Kidney tubule cell (primary cell): Measurements from ENCODE around the gene HK2.
A peak's percentile ranks its signal among the peaks of the same experiment; 100 is the strongest.

ENCODE experiments used
- DNase-seq: peaks from one replicate; pipeline ENCODE4 v3.0.0-alpha.2; 2018; ENCODE audit warnings: low spot score

HK2 gene

DNA sequence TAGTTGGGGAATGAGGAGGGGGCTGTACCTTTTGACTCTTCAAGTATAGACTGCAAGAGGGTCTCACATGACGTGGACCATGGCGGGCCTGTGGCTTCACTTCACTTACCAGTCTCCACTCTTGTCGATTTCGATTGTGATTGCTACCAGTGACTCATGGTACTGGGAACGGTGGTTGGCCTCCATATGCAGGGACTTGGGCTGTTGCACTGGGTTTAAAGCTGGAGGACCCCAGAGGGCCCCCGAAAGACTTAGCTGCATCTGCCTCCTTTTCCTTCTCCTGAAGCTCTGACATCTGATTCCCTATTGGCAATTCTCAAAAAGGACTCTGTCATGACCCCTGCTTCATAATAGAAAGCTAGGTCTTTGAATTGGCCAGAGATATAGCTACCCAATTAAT, 43.4 kb downstream of the HK2 start:
- no peak for DNase-seq

DNA sequence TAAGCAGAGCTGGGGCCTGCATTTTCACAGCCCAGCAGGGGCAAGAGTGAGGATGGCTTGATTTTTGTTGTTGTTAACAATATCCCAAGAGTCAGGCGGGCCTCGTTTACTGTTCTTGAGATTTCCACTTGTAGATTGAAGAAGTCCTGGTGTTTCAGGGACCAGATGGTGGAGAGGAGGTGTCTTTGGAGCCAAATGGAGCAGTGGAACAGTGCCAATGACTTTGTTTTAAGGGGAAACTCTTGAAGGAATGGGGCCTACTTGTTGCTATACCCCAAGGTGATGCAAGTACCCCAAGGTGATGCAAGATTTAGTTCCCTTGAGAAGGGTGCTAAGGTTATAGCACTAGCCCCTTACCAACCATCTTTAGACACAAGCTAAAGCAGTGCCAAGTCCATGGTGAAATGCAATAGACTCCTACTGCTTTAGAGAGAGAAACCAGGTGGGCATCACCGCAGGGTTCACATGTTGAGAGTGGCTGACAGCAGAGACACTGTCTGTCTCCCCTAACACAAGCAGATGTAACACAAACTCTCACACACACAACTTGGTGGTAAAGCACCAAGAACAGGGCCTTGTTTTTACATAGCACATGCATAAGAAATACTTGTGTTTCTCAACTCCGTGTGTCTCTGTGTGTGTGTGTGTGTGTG, 44.0 kb downstream of the HK2 start:
- DNase-seq = no peak

DNA sequence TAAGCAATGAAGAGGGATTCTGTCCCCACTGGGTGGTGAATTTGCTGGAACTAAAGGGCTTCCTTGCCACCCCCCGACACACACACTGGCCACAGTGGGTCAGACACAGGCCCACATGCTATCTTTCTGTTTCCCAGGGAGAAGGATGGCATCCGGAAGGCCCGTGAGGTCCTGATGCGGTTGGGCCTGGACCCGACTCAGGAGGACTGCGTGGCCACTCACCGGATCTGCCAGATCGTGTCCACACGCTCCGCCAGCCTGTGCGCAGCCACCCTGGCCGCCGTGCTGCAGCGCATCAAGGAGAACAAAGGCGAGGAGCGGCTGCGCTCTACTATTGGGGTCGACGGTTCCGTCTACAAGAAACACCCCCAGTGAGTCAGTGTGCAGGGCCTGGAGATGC, 44.6 kb downstream of the HK2 start:
- DNase-seq = no peak

DNA sequence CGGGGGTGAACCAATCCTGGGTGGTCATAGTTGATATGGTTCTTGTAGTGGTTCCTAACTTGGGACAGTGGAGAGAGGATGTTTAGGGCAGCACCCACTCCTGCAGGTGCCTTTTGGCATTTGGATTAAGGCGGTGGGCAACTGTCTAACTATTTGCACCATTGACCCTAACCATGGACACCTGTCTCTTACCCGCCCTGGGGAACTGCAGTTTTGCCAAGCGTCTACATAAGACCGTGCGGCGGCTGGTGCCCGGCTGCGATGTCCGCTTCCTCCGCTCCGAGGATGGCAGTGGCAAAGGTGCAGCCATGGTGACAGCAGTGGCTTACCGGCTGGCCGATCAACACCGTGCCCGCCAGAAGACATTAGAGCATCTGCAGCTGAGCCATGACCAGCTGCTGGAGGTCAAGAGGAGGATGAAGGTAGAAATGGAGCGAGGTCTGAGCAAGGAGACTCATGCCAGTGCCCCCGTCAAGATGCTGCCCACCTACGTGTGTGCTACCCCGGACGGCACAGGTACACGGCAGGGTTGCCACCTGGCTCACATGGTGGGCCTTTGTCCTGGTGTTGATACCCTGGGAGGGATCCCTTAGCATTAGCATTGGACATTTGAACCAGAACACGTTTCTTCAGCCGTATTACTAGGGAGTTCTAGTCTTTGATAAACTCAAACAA, 46.3 kb downstream of the HK2 start:
- DNase-seq = no peak

DNA sequence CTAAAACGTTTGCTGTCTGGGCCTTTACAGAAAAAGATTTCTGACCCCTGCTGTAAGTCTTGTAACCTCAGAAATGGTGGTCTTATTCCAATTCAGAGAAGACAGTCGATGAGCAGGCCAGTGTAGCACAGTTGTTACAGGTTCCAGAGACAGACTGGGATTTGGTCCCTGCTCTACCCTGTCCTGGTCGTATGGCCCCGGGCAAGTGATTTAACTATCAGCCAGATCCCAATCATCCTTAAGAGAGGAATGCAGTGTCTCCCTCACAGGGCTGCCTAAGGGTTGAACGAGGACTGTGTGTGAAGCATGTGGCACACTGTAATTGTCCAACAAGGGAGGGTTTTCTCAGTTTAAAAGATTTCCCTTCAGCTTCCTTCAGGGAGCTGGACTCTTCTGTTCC, 47.2 kb downstream of the HK2 start:
- no peak for DNase-seq

DNA sequence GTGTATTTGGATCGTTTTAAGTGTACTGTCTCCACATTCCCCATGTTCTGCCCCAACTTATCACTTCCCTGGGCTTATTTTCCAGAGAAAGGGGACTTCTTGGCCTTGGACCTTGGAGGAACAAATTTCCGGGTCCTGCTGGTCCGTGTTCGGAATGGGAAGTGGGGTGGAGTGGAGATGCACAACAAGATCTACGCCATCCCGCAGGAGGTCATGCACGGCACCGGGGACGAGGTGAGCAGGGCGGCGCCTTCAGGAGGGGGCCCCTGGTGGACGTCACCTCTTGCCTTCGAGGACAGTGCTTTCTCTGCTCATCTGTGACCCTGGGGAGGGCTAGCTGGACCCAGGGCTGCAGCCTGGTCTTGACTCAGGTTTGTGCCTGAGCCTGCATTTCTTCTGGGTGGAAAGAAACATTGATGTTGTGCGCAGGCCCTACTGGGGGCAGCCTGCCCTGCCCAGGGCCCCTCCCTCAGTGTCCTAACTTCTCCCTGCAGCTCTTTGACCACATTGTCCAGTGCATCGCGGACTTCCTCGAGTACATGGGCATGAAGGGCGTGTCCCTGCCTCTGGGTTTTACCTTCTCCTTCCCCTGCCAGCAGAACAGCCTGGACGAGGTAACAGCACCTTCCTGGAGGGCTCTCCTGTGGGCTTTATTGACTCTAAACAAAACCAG, 47.8 kb downstream of the HK2 start:
- no peak for DNase-seq

DNA sequence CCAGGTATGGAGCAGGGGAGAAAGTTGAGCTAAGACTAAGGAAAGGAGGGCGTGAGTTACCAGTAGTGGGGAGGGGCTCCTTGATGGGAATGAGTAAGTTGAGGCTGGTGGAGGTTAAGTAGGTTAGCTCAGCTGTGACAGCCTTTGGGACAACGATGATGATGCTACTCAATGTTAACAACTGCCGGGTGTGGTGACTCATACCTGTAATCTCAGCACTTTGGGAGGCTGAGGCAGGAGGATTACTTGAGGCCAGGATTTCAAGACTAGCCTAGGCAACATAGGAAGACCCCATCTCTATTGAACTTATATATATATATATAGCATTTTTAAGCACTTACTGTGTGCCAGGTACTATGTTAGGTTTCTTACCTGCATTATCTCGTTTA, 48.4 kb downstream of the HK2 start:
- no peak for DNase-seq

DNA sequence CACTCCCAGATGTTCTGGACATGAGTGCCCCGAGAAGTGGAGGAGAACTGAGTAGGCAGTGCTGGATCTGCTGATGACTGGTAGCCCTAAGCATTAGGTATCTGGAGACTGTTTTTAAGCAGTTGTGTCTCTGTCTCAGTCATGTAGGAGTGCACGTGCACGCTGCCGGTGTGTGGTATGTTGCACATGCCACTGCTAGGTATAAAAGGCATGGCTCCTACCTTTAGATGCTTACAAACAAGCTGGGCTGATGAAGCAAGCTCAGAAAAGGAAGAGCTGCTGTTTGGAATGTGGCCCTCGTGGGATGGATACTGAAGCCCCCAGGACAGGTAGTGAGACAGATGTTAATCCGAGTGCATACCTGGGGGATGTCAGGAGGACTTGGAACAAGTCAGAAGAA, 49.1 kb downstream of the HK2 start:
- DNase-seq = no peak

DNA sequence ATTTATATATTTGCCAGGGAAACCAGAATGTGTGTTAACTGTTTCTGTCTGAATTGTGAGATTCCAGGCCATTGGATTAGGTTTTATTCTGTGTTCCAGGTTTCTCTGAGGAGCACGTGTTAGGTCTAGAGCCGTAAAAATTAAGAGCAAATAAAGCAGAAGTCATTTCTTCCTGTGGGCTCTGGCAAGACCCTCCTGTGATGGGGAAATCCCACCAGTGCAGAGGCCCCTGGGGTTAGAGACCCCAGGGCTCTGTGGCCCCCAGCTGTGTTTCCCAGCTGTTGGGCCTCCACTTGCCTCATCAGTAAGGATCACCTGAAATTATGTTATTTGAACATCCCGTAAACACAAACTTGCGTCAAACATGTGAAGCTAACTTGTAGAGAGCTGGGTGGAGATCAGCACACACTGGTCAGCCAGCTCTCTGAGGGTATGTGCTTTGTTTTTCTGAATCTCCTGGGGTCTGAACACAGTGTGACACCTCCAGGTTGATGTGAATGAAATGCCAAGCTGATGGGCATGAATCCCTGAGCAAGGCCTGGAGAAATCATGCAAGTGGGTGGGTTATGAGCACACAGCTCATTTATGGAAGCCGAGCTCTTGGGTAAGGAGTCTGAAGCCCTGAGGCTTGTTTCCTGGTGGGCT, 50.3 kb downstream of the HK2 start:
- DNase-seq = no peak

DNA sequence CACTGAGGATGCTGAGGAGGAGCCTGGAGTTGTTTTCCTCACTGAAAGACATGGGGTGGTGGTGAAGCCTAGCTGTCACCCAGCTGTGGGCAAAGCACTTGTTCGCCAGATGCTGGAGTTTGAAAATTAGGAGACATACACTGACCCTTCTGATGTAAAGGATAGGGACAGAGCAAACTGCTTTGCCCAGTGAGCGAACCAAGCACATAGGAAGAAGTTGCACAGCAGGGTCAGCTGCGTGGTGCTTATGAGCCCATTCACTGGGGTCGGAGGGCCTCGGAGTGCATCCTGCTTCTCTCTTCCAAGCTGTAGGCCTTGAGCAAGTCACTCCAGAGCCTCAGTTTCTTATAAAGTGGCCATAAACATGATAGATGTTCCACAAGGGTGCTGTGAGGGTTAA, 50.9 kb downstream of the HK2 start:
- DNase-seq = no peak

DNA sequence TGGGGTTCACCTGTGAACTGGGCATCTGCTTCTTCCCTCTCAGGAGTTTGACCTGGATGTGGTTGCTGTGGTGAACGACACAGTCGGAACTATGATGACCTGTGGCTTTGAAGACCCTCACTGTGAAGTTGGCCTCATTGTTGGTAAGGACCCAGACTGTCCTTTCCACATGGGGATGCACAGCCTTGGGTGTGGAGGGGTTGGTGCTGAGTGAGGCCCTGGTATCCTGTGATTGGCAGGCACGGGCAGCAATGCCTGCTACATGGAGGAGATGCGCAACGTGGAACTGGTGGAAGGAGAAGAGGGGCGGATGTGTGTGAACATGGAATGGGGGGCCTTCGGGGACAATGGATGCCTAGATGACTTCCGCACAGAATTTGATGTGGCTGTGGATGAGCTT, 52.3 kb downstream of the HK2 start:
- DNase-seq = no peak

DNA sequence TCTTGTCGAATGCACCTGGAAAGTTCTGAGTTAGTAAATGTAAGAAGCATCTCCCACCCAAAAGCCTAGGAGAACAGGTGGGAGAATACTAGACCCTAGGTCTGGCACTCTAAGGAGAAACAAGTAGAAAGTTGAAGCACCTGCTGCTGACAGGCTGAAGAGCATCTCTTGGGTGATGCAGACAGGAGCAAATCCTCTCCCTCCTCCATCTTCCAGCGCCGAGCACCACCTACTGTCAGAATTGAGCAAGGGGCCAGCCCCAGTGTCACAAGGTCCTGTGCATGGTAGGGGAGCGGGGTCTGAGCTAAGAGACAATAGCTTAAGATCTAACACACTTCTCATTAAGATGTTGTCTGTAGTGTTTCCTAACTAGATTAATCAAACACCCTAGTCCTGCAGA, 52.9 kb downstream of the HK2 start:
- DNase-seq = no peak

DNA sequence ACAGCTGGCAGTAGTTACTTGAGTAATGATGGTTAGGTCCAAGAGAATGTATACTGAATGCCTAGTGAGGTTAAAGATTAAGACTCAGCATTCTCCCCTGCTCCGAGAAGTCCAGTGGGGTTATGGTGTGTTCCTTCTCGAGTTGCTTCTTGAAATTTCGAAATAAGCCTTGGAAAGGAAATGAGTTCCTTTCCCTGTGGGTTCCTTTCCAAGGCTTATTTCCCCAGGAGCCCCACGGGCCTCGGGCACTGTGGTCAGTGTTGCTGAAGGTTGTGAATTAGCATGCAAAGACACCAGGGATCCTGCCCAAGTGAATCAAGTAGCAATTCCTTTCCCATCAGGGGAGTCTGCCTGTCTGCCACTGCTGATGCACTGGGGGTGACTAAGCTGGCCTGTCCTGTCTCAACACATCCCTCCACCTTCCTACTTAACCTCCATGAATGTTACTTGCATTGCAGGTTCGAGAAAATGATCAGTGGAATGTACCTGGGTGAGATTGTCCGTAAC, 53.6 kb downstream of the HK2 start:
- no peak for DNase-seq

DNA sequence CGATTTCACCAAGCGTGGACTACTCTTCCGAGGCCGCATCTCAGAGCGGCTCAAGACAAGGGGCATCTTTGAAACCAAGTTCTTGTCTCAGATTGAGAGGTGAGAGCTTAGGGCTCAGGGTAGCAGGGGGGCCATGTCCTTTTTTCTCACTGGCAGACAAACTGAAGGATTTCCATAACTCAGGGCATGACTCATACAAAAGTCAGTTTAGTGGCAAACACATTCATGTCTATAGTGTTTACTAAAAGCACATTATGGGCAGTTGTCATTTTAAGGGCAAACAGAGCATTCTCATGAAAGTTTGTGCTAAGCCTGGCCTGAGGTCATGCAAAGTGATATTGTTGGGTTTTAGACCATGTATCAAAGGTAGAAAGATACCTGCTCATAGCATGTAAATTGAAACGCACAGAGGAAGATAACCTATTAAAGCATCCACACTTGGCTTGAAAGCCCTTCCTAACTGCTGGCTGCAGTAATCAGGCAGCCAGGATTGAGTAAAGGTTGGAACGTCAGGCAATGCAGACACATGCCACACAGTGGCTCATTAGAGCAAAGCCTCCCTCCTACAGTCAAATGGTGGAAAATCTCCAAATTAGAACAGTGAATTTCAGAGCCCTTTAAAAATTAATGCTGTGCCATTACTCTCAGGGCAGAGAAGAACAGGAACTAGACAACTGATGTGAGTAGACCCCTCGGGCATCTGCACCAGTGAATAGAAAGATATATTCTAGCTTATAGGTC, 54.2 kb downstream of the HK2 start:
- no peak for DNase-seq

DNA sequence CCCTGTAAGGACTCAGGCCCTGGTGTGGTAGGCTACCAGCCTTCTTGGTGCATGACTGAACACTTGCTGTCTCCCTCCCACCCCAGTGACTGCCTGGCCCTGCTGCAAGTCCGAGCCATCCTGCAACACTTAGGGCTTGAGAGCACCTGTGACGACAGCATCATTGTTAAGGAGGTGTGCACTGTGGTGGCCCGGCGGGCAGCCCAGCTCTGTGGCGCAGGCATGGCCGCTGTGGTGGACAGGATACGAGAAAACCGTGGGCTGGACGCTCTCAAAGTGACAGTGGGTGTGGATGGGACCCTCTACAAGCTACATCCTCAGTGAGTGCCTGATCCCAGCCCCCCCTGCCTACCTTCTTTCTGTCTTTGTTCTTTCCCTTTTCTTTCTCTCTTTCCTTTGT, 55.2 kb downstream of the HK2 start:
- no peak for DNase-seq

DNA sequence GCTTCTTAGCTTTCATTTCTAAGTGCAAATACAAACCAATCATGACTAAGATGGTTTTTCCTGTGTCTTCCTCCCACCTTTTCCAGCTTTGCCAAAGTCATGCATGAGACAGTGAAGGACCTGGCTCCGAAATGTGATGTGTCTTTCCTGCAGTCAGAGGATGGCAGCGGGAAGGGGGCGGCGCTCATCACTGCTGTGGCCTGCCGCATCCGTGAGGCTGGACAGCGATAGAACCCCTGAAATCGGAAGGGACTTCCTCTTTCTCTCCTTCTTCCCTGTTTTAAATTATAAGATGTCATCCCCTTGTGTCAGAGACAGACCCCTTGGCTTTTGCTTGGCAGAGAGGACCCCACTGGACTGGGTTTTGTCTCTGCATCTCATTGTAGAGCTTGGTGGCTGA, 56.8 kb downstream of the HK2 start:
- DNase-seq = no peak

DNA sequence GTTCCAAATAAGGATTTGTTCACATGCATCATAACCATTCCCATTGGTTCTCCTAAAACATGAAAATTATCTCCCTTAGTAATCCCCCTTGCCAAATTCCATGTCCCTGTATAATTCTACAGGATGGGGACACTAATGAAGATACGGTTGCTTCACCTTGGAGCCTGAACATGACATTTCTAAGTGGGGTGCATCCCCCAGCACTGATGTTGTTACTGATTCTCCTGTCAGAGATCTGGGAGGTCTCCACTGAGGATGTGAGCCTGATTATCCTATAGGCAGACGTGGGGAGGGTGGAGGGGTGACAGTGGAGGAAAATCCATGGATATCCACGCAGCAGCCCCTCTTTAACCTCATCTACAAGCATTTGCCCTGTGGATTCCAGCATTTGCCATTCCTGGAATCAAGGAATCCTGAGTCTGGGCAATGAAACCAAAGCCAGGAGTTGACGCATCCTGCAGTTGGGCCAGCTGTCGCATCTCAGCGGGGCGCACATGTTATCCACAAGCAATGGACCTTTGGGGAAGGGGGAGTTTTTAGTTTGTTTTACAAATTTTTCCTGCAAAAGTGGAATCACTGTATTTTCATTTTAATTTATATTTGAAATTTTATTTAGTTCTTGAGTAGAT, 57.3 kb downstream of the HK2 start:
- DNase-seq = no peak

DNA sequence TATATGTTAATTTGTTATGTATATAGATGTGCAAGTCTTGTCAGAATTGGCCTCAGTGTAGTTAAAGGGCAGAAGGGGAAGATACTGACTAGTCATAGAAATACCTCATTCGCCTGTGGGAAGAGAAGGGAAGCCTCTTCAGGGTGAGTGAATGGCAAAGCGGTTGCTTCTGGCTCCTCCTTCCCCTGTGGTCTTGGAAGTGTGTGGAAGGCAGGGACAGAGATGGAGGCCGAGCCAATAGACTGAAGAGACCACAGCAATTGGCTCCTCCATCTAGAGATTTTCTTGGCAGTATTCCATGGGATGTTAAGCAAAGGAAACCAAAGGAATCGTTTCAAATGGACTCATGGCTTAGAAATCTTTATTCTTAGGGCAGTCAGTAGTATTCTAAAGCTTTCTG, 57.9 kb downstream of the HK2 start:
- peak; percentile 19 for DNase-seq

DNA sequence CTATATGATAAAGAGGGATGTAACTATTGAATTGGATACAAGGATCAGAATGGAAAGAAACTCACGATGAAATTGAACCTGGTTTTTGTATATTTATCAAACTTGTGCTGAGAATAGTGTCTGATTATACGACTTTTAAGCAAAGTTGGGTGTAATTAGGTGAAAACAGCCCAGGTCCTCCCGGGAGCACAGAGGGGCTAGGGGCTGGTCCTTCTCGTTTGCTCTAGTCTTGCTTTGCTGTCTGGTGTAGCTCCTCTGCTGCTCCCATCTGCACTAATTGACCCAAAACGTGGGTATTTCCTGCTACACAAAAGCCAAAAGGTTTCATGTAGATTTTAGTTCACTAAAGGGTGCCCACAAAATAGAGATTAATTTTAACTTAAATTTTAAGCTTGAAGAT, 58.7 kb downstream of the HK2 start:
- DNase-seq = no peak

DNA sequence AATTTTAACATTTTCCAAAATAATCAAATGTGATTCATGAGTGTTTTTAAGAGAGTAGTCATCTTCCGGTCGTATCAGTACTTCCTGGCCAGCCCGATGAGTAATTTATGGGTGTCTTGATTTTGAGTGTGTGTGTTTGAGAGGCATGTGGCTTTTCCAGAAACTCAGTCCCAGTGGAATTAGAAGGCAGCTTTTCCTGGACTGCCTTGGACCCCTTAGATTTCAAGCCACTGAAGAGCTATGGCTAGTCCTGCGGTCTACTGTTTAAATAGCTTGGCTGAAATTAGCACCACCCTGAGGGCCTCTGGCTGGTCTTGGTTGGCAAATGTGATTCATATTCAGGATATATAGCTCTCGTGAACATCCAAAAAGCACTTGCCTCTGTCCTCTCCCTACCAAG, 59.4 kb downstream of the HK2 start:
- peak; percentile 82 for DNase-seq

DNA sequence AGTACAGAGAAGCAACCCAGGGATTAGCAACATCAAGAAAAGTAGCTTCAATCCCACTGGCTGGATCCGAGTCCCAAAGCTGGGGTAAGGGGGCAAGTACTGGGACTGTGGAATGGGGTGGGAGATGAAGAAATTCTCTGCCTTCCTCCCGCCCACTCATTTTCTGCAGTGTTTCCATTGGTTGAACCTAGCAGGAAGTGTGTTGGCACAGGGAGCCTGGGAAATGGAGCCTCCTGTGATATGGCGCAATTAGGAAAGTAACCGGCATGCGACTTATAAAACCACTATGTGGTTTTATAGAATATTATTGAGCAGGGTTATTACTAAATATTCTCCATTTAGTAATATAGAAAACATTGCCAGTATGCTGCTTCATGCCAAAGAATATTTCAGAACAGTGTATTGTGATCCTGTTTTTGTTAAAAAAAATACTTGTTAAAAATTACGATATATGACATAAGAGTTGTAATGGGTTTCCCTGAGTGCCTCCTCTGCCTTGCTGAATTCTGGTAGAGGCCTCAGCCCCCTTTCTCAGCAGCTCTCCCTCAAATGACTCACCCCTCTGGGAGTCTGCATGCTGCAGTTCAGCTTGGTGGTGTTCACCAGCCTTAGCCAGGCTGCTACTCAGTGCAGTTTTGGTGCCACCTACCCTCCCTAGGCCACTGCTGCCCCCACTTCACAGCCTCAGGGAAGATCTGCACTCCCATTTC, 60.5 kb downstream of the HK2 start:
- peak; percentile 53 for DNase-seq
